ENCODE data around the gene KCNJ5.

Gene KCNJ5

DNA sequence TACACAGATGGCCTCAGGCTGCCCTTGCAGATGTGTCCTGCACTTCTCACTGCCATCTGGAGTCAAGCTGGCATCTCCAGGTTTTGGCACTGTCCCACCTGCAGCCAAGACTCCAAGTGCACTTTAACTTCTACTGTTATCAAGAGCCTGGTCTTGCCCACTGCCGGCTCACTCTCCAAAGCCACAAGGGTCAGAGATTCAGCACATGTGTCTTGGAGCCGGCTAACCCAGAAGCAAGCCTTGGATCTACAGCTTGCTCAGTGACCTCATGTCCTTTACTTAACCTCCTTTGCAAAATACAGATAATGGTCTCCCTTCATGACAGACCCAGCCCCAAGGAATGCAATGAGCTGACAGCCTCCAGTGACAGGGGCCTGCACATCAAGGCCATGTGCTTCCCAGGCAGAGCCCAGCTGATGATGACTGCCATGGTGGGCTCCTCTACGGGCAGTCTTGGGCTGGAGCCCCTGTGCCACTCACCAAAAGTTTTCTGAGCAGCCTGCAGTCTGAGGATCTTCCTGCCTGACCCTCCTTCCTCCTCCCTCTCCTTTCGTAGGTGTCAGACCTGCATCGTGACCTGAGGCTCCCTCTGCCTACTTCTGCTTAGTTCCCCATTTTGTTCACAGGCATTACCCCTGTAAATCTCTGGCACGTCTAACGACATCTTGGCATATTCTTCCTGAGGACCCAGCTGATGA is 42.5 kb downstream of the KCNJ5 start:
- DNase-seq (ENCODE audit: low spot score), result no peak

- no peak for DNase-seq (ENCODE audit: low spot score)
These were observed 43.2 kb downstream of the KCNJ5 start for GRCh38 chr11:128934351-128934750.

- DNase-seq (ENCODE audit: low spot score), result no peak
These were observed 43.8 kb downstream of the KCNJ5 start for GRCh38 chr11:128934926-128935325.

GRCh38 chr11:128936606-128937251 is 45.6 kb downstream of the KCNJ5 start:
- no peak for DNase-seq (ENCODE audit: low spot score)

- no peak for DNase-seq (ENCODE audit: low spot score)
These were observed 46.3 kb downstream of the KCNJ5 start for GRCh38 chr11:128937480-128937879.

- DNase-seq (ENCODE audit: low spot score), result no peak
These were observed 47.2 kb downstream of the KCNJ5 start for GRCh38 chr11:128938156-128938885.

DNA sequence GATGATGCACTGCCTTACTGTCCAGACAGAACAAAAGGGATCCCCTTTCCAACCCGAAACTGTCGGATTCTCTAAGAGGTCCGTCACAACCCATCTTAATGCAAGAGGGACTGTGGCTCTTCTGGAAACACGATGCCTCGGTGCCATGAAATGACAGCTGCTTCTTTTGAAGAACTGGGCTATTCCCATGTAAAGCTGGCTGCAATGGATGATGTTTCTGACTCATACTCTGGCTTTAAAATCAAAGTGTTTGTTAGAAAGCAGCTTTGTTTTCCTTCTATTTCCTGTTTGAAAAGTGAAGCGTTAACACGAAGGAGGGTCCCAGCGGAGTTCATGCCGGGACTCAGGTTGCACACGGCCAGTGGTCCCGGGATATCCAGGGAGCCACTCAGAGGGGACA is 48.4 kb downstream of the KCNJ5 start:
- no peak for DNase-seq (ENCODE audit: low spot score)

GRCh38 chr11:128940156-128940555 is 49.0 kb downstream of the KCNJ5 start:
- no peak for DNase-seq (ENCODE audit: low spot score)

GRCh38 chr11:128940603-128941002 is 49.4 kb downstream of the KCNJ5 start:
- DNase-seq (ENCODE audit: low spot score), result no peak

- no peak for DNase-seq (ENCODE audit: low spot score)
These were observed 50.0 kb downstream of the KCNJ5 start for GRCh38 chr11:128941110-128941509.

- DNase-seq (ENCODE audit: low spot score), result no peak
These were observed 50.6 kb downstream of the KCNJ5 start for GRCh38 chr11:128941573-128942271.

GRCh38 chr11:128942272-128942612 is 51.1 kb downstream of the KCNJ5 start:
- DNase-seq (ENCODE audit: low spot score), result no peak

GRCh38 chr11:128942817-128943427 is 51.8 kb downstream of the KCNJ5 start, which contains the start of gene TP53AIP1:
TP53AIP1 (minus strand) TSS chr11:128942871; CDS start chr11:128937818, 5,053 bp downstream.
- no peak for DNase-seq (ENCODE audit: low spot score)

DNA sequence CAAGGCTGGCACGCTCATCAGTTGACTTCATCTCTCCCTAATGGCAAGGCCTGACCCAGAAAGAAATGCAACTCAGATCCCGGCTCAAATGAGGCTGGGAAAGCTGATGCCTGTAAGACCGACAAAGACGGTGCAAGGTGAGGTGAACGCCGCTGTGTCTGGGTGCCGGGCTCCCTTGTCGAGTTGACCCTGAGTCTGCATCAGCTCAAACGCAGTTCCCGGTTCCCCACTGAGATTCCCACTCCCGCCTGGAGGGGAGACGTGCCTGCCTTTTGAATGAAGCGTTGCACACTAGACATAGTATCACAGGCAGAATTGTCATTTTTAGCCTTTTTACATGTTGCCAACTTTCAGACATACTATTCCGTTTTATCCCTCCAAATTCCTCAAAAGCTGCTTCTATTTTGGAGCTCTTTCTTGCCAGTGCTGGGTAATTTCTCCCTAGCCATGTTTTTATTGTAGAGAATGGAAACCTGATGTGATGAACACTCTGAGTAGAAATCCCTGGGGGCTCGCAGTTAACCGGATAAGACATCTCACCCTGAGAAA is 52.3 kb downstream of the KCNJ5 start:
- DNase-seq (ENCODE audit: low spot score), result no peak

DNA sequence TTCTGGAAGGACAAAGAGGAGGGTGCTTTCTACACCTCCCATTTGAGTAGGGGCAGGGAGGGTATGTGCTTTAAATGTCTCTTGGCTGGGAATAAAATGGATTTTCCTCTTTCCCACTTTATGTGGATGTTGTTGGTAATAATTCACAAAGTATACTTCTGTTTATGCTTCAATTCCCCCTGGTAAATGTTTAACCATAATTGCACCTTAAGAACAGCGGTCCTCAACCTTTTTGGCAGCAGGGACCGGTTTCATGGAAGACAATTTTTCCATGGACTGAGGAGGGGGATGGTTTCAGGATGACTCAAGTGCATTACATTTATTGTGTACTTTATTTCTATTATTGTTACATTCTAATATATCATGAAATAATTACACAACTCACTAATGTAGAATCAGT is 55.5 kb downstream of the KCNJ5 start:
- no peak for DNase-seq (ENCODE audit: low spot score)

DNA sequence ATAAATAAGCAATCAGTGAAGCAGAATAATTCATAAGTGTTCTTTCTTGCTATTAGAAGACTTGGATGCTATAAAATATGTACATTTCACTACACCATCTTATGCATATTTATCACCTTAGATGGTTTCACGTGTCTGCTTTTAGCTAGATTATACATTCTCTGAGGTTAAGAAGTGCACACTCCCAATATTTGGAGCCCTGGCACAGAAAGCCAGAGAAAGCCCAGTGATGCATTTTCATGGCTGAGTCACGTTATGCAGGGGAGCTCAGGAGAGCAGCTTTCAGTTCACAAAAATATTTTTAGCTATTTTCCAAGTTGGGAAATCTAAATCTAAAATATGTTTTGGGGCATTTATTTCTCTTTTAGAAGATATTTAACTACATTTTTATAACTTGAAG is 56.6 kb downstream of the KCNJ5 start:
- DNase-seq (ENCODE audit: low spot score), result no peak

DNA sequence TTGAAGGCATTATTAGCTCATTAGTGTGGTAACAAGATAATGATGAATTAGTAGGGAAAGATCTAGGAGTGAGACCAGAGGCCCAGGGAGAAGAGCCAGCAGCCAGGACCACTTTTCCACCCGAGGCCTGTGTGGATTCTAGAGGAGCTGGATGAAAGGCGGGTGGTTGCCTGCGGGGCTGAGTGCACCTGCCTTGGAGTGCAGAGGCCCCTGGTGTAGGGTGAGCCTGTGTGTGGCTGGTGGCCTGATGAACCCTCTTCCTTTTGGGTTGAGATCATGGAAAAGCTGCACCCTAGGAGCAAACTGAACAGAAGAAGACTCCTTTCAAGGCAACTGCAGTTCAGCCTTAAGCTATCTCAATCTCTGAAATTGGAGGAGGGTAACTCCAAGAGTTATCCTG is 57.4 kb downstream of the KCNJ5 start:
- no peak for DNase-seq (ENCODE audit: low spot score)

- DNase-seq (ENCODE audit: low spot score), result no peak
These were observed 58.8 kb downstream of the KCNJ5 start for GRCh38 chr11:128949791-128950454.

DNA sequence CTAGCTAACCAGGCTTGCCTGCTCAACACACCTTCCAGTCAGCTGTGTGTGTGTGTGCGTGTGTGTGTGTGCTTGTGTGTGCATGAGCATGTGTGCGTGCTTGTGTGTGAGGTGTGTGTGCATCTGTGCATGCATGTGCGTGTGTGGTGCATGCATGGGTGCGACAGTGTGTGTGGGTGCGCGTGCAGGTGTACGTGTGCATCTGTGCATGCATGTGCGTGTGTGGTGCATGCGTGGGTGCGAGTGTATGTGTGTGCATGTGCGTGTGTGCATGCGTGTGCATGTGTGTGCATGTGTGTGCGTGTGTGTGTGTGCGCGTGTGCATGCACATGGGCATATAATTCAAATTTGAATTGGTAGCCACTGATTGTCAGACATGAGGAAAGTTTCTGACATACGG is 62.0 kb downstream of the KCNJ5 start:
- no peak for DNase-seq (ENCODE audit: low spot score)

- DNase-seq (ENCODE audit: low spot score), result no peak
These were observed 64.5 kb downstream of the KCNJ5 start for GRCh38 chr11:128955636-128956035.
